ENCODE results near the gene KRT84.
"Not testable (repeated sequence)": the region's sequence is repeated elsewhere in the genome, so short reads cannot be mapped to it uniquely, and the experiment has no call there.

KRT84 gene

DNA sequence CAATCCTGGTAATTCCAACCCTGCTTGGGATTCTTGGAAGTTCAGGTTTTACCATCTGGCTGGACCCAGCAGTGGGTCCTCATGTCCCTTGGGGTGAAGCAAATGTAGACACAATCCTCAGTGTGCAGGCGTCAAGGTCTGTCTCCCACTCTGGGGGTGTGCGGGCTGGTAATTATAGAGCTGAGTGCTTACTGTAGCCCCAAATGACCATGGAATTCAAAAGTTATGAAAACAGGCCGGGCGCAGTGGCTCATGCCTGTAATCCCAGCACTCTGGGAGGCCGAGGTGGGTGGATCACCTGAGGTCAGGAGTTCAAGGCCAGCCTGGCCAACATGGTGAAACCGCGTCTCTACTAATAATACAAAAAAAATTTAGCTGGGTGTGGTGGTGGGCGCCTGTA lies 40.4 kb downstream of the KRT84 start:
- DNase-seq (ENCODE audit: low read depth in 3 of 3): not testable (repeated sequence)

DNA sequence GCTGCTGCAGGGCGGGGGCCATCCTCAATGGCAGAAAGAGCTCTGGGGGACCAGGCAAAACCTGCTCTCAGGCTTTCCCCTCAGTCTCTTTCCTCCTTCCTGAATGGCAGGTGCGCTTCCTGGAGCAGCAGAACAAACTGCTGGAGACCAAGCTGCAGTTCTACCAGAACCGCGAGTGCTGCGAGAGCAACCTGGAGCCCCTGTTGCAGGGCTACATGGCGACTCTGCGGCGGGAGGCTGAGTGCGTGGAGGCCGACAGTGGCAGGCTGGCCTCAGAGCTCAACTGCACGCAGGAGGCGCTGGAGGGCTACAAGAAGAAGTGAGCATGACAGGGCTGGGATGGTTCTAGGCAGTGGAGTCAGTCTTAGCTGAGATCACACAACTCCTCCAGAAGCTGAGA lies 41.3 kb downstream of the KRT84 start:
- DNase-seq (ENCODE audit: low read depth in 3 of 3): no peak

- DNase-seq (ENCODE audit: low read depth in 3 of 3): no peak
Observed at GRCh38 chr12:52343550-52343949, 41.9 kb downstream of the KRT84 start.

DNA sequence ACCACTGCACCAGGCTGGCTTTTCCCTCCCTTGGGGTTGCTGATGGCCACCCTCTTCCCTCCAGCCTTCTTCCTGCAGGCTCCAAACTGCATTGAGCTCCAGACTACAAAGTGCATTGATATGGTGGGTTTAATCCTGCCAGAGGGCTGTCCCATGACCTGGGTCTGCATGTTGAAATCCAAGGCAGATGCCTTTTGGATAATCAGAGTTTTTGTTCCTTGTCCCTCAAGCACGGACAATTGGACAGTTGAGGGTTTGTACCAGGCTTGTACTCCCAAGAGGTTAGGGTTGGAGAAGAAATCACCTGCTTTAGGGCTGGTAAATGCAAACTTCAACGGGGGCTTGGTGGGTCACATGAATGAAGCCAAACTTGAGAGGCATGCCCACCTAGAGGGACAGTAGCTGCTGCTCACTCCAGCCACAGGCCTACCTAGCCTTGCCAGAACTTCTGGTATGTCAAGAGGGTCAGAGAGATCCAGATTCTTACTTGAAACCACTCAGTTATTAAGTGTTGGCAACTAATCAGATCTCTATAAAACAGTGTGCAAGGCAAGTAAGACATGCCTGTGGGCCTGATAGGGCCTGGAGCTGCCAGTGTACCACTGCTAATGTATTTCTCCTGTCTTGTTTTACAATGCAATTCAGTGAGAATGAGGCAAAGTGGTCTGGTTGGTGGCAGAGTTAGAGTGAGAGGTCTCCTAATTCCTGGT lies 42.5 kb downstream of the KRT84 start:
- DNase-seq (ENCODE audit: low read depth in 3 of 3): no peak

GRCh38 chr12:52341066-52341580 lies 44.3 kb downstream of the KRT84 start:
- DNase-seq (ENCODE audit: low read depth in 3 of 3): no peak

- no peak for DNase-seq (ENCODE audit: low read depth in 3 of 3)
Observed at GRCh38 chr12:52338241-52338960, 47.1 kb downstream of the KRT84 start.

DNA sequence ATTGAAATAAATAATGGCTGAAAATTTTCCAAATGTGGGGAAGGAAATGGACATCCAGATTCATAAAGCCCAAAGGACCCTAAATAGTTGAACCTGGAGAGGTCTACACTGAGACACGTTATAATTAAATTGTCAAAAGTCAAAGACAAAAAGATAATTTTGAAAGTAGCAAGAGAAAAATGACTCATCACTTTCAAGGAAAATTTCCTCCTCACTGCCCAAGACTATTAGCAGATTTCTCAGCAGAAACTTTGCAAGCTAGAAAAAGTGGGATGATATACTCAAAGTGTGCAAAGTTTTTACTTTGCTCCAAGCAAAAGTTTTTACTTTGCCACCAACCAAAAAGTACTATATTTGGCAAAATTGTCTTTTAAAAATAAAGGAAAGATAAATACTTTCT lies 48.4 kb downstream of the KRT84 start:
- DNase-seq (ENCODE audit: low read depth in 3 of 3): no peak

GRCh38 chr12:52336641-52337040 lies 48.8 kb downstream of the KRT84 start:
- DNase-seq (ENCODE audit: low read depth in 3 of 3): no peak

DNA sequence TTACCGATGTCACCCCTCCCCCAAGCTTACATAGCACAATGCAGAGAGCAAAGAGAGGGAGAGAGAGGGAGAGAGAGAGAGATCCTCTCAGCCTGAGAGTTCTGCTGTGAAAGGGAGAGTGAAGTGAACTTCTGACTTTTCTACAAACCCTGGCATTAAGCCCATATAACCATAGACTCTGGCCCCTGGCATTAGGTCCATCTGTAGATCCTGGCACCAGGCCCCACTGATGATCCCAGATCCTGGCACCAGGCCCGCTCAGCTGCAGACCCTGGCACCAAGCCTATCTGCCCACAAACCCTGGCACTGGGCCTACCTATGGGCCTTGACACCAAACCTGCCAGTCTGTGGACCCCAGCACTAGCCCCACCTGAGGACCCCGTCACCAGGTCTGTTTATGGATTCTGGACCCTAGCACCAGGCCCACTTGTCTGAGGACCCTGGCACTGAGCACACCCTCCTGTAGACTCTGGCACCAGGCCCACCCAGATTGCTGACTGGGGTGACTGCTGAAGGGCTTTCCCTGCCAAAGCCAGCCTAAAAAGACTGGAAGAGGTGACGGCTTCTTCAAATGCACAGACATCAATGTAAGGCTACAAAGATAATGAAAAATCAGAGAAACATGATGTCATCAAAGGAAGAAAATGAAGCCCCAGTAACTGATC lies 49.7 kb downstream of the KRT84 start:
- DNase-seq (ENCODE audit: low read depth in 3 of 3): no peak

GRCh38 chr12:52334185-52334584 lies 51.3 kb downstream of the KRT84 start:
- DNase-seq (ENCODE audit: low read depth in 3 of 3): no peak

DNA sequence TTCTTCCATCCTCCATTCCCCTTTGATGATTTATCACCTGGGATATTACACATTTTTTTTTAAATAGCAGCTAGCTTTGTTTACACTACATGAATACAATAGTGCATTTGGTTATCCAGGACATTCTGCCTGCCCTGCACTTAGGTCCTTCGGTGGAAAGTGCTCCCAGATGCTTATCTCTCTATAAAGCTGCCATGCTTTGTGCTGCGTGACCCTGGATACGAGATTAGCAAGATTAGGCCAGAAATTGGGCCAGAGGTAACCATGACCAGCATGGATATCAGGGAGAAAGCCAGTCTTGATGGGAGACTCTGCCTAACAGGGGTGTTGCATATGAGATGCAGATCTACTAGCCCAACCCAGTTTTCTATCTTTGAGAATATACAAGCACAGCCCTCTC lies 52.1 kb downstream of the KRT84 start:
- no peak for DNase-seq (ENCODE audit: low read depth in 3 of 3)

DNA sequence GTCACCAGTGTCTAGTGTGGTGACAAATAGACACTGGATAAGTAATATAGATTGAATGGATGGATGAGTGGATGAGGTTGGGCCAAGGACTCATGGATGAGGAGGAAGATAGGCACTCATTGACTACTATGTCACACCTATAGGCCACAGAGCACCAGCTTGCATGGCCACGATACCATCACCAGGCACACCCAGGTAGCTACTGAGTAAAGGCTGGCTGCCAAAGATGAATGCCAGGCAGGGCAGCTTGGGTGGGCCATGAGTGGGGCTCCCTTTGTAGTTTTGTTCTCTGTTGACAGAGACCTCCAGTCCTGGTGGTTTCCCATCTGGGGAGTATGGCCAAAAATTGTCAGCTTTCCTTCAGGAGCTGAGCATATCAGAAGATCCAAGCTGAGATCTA lies 53.1 kb downstream of the KRT84 start:
- no peak for DNase-seq (ENCODE audit: low read depth in 3 of 3)

DNA sequence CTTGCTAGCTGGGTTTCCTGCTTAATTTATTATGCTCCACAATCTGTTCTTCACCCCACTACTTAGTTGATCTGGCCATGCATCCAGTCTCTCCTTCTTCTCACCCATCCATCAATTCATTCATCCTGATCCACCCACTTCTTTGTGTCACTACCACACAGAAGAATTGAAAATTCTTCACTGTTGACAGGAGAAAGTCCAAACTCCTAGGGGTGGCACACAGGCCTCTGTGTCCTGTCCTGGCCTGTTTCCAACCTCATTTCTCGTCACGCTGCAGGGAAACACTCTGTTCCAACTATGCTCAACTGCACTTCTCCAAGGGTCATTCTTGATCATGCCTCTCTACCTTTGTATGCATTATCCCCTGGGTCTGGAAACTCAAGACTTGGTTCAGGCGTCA lies 53.6 kb downstream of the KRT84 start:
- no peak for DNase-seq (ENCODE audit: low read depth in 3 of 3)

- no peak for DNase-seq (ENCODE audit: low read depth in 3 of 3)
Observed at GRCh38 chr12:52331039-52331438, 54.4 kb downstream of the KRT84 start.

DNA sequence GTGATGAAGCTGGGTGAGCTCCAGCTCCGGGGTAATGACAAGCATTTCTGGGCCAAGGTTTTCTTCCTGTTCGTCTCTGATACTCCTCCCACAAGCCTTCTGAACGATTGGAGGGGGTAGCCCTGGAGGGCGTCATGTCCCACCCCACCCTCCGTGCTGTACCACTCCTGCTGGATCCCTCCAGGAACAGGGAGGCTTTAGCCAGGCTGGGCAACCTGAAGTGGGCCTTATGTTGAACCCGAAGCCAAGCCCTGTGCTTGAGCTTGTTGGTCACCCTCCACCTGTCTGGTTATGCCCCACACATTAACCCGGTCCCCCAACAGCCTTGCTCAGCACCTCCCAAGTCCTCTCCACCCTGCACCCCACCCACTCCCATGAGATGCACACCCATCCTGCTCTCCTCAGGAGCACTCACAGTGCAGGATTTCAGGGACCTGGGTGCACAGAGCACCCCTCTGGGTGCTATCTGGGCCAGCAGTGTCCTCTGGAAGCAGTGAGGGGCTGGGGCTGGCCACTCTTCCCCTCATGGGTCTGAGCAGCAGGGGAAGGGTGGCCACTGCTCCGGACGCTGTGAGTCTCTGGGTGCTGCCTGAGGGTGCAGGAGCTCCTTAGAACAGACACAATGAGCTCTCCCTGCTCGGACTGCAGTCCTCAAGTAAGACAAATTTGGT lies 57.5 kb downstream of the KRT84 start:
- DNase-seq (ENCODE audit: low read depth in 3 of 3): no peak

All from stimulated activated CD4-positive, alpha-beta T cell treated with anti-CD3 and anti-CD28 coated beads, TNF-alpha, amount 100 ng/mL, for 24 hours (primary cell).